ENCODE measurements around the gene CACNA2D2. TPM values are rescaled to one million over a fixed set of nuclear protein-coding genes. Genes with fewer than 3 reads are reported as not detected.
A peak's percentile ranks its signal among the peaks of the same experiment; 100 is the strongest.

The CACNA2D2 gene
- total RNA-seq, 1 donor from 2014 or later = under 0.01 TPM

- no peak for DNase-seq (ENCODE audit: low read depth in 2 of 2)
Measured at GRCh38 chr3:50428007-50428633, 75.3 kb downstream of the CACNA2D2 start.

DNA sequence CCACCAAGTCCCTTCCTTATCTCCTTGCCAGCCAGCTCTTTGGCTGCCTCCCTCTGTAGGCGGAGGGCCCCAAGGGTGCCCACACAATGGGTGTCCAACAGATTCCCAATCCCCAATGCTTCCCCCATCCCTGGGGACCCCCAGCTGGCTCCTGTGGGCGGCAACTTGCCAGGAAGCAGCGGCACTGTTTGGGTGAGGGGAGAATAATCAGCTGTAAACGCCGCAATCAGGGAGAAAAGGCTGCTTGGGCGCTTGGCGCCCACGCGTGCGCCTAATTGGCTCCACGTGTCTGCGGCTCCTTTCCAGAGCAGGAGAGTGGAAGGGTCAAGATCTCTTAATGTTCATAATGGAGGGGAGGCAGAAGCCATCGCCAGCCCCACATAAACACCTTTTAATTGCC is 76.2 kb downstream of the CACNA2D2 start:
- DNase-seq (ENCODE audit: low read depth in 2 of 2) = no peak

DNA sequence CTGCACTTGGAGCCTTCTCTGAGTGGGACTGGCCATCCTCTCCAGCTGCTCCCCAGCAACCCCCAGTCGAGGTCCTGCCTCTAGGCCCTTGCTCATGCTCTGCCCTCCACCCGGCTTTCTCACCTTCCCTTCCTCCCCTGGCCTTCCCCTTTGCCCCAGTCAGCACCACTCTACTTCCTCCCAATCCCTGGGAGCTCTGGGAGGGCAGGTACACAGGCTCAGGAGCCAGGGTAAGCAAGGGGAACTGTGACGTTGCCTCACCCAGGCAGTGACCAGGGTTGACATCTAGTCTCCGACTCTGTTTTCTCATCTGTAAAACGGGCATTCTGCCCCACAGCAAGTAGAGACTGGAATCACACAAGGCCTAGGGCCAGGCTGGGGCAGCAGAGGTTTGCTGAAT is 77.5 kb downstream of the CACNA2D2 start:
- no peak for DNase-seq (ENCODE audit: low read depth in 2 of 2)

DNA sequence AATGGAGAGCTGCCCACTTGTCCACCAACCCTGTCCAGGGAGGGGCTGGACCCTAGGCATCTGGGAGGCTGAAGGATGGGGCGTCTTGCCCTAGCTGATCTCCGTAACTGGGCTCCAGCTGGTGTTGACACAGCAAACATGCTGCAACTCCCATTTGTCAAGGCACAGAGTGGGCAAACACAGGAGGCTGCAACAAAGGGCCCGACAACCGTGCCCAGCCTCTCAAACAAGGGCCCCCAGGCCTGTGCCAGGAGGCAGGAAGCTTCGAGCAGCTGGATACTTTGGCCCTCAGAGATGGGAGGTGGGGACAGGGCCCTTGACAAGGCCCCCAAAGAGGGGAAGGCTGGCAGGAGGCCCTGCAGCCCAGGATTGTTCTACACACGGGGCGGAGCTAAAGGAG is 79.9 kb downstream of the CACNA2D2 start:
- no peak for DNase-seq (ENCODE audit: low read depth in 2 of 2)

- no peak for DNase-seq (ENCODE audit: low read depth in 2 of 2)
Measured at GRCh38 chr3:50422153-50422552, 81.3 kb downstream of the CACNA2D2 start.

DNA sequence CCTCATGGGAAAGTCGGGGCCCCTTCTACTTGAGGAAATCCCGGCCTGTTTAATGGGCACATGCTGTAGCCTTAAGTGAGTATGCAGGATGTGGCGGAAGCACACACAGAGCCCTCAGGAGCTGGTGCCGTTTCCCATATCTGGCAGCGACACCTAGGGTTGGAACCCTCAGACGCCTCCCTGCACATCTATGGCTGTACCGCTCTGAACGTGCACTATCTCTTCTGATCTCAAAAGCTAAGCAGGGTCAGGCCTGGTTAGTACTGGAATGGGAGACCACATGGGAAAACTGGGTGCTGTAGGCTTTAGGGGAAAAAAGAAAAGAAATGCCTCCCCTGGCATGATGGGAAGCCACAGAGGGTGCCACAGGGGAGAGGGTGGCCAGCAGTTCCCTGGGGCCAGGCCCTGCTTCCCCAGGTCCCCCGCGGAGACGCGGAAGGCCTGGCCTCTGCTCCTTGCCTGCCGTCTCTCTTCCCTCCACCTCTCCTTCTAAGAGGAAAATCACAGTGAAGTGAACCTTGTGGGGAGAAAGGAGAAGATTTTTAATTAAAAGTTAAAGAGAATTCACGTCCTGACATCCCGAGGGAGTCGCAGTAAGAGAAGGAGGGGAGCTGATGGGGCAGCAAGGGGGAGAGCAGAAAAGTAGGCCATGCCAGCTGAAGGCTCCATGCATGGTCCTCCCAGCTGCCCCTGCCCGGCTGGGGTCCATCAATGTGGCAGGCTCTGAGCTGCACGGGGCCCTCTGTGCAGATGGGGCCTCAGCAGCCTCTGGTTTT is 83.7 kb downstream of the CACNA2D2 start:
- no peak for DNase-seq (ENCODE audit: low read depth in 2 of 2)

DNA sequence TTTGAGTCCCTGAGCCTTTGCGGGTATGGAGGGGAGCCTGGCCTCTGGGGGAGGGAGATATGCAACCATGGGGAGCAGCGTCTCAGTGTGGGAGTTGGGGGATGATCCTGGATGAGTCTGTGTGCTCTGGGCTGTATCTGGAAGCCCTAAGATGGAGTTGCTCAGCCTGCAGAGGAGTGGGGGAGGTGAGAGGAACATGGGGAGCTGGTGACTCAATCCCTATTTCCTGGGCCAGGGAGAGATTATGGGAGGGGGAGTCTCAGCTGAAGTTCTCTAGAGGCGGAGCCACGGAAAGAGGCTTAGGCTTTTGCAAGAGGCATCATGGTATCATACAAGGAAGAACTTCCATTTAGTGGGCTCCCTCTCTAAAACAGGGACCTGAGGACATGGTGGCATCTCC is 84.6 kb downstream of the CACNA2D2 start:
- no peak for DNase-seq (ENCODE audit: low read depth in 2 of 2)

DNA sequence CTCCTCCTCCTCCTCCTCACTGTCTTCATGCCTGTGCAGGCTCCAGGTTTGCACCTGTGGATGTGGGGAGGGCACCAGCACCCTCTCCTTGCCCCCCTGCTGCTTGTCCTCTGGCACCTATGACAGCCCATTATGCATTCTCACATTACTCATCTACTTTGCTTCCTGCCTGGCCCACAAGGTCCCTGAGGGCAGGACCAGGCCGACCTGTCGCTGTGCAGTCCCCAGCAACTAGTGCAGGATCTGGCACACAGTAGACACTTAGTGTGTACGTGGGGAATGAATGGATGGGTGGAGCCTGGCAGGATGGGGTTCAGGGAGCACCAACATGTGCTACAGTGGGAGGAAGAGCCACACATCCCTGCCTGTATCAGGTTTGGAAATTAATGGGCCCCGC is 85.8 kb downstream of the CACNA2D2 start:
- DNase-seq (ENCODE audit: low read depth in 2 of 2) = no peak

DNA sequence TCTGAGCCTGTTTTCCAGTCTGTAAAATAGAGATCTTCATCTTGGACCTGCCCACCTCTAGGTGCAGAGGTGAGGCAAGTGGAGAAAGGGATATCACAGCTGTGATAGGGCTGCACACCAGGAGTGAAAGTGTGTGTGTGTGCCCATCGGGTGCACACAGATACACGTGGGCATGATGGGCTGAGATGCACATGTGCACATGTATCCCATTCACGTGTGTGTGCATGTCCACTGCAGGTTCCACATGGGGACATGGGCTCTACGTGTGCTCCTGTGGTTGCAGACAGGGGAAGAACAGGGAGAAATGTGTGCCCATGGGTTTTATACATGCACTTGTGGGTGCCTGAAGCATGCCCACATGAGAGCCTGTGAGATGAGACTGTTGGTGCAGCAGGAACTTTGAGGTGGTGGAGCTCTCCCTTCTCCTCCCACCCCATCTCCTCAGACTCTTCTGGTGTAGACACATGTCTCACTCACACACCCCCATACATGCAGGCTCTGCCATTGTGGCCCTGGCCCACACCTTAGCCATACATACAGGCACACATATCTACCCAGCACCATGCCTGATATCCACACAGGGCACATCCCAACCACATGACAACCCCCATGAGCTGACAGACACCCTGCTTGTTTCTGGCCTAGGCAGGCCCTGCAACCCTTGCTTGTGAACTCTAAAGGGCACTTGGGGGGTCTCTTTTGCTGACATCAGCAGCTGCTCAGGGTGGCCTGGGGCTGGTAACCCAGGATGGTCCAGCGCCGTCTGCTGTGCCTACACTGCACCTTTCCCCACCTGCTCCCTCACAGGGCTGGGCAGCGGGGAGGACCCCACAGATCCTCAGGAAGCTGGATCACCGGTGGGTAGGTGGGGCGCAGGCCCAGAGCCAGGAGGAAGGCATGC is 86.4 kb downstream of the CACNA2D2 start:
- no peak for DNase-seq (ENCODE audit: low read depth in 2 of 2)

DNA sequence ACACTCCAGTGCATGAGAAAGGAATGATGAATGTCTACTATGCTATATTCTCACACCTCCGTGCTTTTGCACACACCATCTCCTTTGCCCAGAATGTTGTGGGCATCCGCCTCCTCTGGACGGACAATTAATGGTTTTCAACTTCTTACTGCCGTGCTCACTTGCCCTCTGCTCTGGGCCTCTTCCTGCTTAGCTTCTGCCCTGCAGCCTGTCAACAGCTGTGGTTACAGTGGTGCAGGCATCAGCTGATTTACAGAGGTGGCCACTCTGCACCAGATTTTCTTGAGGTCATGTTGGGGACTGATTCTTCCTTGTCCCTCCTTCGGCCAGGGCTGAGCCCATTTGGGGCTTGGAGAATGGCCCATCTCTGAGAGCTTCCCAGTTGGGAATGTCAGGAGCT is 87.6 kb downstream of the CACNA2D2 start:
- DNase-seq (ENCODE audit: low read depth in 2 of 2) = no peak

GRCh38 chr3:50415061-50415460 is 88.4 kb downstream of the CACNA2D2 start:
- no peak for DNase-seq (ENCODE audit: low read depth in 2 of 2)

- DNase-seq (ENCODE audit: low read depth in 2 of 2) = no peak
Measured at GRCh38 chr3:50414616-50415015, 88.8 kb downstream of the CACNA2D2 start.

DNA sequence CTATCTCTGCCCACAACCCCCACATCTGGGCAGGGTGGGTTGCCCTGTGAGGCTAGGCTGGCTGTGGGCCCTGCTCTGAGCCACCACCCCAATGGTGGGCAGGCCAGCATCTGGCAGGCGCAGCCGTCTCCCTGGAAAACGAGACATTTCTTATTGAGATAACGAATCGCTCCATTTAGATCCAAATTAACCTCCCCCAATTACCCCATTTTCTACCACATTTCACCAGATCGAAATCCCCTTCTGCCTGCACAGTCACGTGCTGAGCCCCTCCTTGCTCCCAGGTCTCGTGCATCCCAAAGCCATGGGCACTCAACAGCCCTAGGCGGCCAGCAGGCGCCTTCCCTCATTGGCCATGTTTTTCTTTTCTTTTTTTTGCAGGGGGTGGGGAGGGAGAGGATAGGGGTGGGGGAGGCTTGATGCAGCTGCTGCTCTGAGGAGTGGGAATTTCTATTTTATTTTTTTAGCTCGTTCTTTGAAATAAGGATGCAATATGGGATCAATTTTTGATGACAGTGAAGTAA is 91.1 kb downstream of the CACNA2D2 start:
- no peak for DNase-seq (ENCODE audit: low read depth in 2 of 2)

DNA sequence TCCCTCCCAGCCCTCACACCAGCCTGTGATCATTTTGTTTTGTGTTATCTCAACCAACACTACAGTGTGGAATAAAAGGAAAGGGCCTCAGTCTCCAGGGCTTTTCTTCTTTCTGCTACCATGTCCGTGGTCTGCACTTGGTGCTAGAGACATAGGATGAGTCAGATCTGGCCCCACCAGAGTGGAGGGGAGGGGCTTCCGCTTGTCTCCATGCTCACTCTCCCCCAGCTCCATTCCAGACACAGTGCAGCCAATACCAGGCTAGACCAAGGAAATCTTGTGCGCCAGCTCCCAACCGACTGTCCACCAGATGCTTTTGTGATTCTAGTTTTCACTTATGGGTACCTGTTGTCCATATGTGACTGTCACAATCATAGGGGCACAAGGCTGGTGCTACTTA is 92.2 kb downstream of the CACNA2D2 start:
- DNase-seq (ENCODE audit: low read depth in 2 of 2) = no peak

GRCh38 chr3:50410608-50411139 is 92.8 kb downstream of the CACNA2D2 start:
- no peak for DNase-seq (ENCODE audit: low read depth in 2 of 2)

GRCh38 chr3:50410185-50410584 is 93.2 kb downstream of the CACNA2D2 start:
- DNase-seq (ENCODE audit: low read depth in 2 of 2) = no peak

DNA sequence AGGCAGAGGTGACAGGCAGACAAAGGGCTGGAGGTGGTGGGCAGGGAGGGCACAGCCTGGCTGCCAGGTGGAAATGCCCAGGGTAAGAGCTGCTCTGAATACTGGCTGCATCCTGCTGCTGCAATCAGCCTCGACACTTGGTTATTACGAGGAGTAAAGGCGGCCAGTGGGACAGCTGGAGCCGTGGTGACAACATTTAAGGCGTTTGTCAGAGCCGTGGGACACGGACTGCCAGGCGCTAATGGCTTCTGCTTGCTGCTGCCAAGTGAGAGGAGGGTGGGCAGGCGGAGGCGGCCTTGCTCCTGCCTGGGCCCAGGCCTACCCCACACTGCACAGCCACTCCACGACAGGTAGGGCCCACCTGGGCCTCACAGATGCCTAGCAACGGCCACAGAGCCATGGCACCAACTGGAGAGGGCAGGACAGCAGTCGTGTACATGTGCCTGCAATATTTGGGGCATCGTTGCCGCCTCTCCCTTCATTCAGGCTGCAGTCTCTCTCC is 94.9 kb downstream of the CACNA2D2 start:
- no peak for DNase-seq (ENCODE audit: low read depth in 2 of 2)

DNA sequence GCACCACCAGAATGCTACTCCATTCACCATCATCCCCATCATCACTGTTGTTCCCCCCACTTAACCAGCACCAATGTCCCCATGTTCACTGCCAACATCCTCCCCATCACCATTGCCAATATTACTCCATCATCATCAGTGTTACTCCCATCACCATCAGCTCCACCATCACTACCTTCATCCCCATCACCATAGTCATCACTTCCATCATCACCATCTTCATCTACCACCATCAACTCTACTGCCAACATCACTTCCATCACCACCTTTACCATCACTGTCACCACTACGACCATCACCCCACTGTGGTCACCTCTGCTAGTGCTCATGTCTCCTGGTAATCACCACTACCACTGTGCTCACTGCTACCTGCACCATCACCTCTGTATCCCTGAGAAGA is 96.9 kb downstream of the CACNA2D2 start:
- DNase-seq (ENCODE audit: low read depth in 2 of 2) = no peak

- DNase-seq (ENCODE audit: low read depth in 2 of 2) = peak in 1 of 2 donors; percentile 34
Measured at GRCh38 chr3:50405249-50405648, 98.2 kb downstream of the CACNA2D2 start.

GRCh38 chr3:50401978-50402595 is 101.3 kb downstream of the CACNA2D2 start:
- DNase-seq (ENCODE audit: low read depth in 2 of 2) = no peak

DNA sequence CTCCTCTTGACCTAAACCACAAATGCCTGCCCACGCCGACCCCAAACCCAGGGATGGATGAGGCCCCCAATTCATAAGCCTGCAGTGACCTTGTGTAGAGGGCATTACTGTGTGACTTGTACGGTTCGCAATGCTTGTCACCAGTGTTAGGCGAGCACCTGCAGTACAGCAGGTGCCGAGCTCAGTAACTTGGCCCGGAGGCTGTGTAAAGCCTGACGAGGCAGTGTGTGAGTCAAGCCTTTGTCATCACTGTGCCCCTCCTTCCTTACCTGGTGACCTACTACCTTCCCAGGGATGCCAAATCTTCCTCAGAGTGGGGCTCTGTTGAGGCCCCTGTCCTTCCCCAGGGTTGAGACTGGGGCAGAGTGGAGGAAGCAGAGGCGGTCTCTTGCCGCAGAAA is 106.9 kb downstream of the CACNA2D2 start:
- no peak for DNase-seq (ENCODE audit: low read depth in 2 of 2)
